HG02588 (cell line): ENCODE measurements around the gene ZNF547.

Experiments used
- ATAC-seq: cut with Tn5 transposase; IDR thresholded peaks from one replicate; pipeline ENCODE4 v1.9.1; 2021; ENCODE audit warnings: mild to moderate bottlenecking, moderate library complexity; ENCODE audit not compliant: unreplicated experiment

Gene ZNF547

GRCh38 chr19:57362997-57363687, at the start of gene ZNF547, which contains the start of gene TRAPPC2B:
Gene ZNF547, plus strand, starts transcription at chr19:57363551. Its CDS starts 5,005 bp downstream, at chr19:57368556.
Gene TRAPPC2B, plus strand, starts transcription at chr19:57363551. Its CDS starts 1,283 bp downstream, at chr19:57364834.
- peak; percentile 94 for ATAC-seq

GRCh38 chr19:57314146-57314545, 49.2 kb upstream of the ZNF547 start:
- ATAC-seq: no peak

GRCh38 chr19:57317503-57317902, 45.8 kb upstream of the ZNF547 start:
- ATAC-seq: no peak

GRCh38 chr19:57319869-57320179, 43.5 kb upstream of the ZNF547 start:
- no peak for ATAC-seq

- ATAC-seq: peak; percentile 97
Observed at GRCh38 chr19:57320180-57321084, 42.9 kb upstream of the ZNF547 start, which contains the start of gene ZNF543. Gene ZNF543, plus strand, starts transcription at chr19:57320472. Its CDS starts 382 bp downstream, at chr19:57320854.

GRCh38 chr19:57321116-57321515, 42.2 kb upstream of the ZNF547 start:
- no peak for ATAC-seq

GRCh38 chr19:57321751-57322150, 41.6 kb upstream of the ZNF547 start:
- ATAC-seq: no peak

GRCh38 chr19:57324992-57325391, 38.4 kb upstream of the ZNF547 start:
- ATAC-seq: no peak

- ATAC-seq: no peak
Observed at GRCh38 chr19:57327993-57328392, 35.4 kb upstream of the ZNF547 start.

- ATAC-seq: no peak
Observed at GRCh38 chr19:57334191-57334590, 29.2 kb upstream of the ZNF547 start.

GRCh38 chr19:57338877-57339276, 24.5 kb upstream of the ZNF547 start:
- no peak for ATAC-seq

- ATAC-seq: no peak
Observed at GRCh38 chr19:57342582-57342981, 20.8 kb upstream of the ZNF547 start.

- ATAC-seq: no peak
Observed at GRCh38 chr19:57348136-57348535, 15.2 kb upstream of the ZNF547 start.

GRCh38 chr19:57350877-57351805, 12.2 kb upstream of the ZNF547 start, which contains the start of gene ZNF304:
Gene ZNF304, plus strand, starts transcription at chr19:57351271. Its CDS starts 394 bp downstream, at chr19:57351665.
- peak; percentile 97 for ATAC-seq

- no peak for ATAC-seq
Observed at GRCh38 chr19:57351867-57352266, 11.5 kb upstream of the ZNF547 start.

- no peak for ATAC-seq
Observed at GRCh38 chr19:57355916-57356315, 7.4 kb upstream of the ZNF547 start.

GRCh38 chr19:57357406-57357805, 5.9 kb upstream of the ZNF547 start:
- no peak for ATAC-seq

GRCh38 chr19:57359300-57359699, 4.1 kb upstream of the ZNF547 start:
- ATAC-seq: no peak

- no peak for ATAC-seq
Observed at GRCh38 chr19:57362419-57362818, 932 bp upstream of the ZNF547 start.

- no peak for ATAC-seq
Observed at GRCh38 chr19:57363688-57364181, 384 bp downstream of the ZNF547 start.

- ATAC-seq: no peak
Observed at GRCh38 chr19:57366776-57367175, 3.4 kb downstream of the ZNF547 start.
